HG02970 (cell line): Measurements from ENCODE around the gene POLR2A.

Experiments used
- ATAC-seq: cut with Tn5 transposase; IDR thresholded peaks from one replicate; pipeline ENCODE4 v1.9.1; 2021; ENCODE audit warnings: mild to moderate bottlenecking, moderate library complexity, moderate number of reproducible peaks; ENCODE audit not compliant: unreplicated experiment, low FRiP score

The POLR2A gene

DNA sequence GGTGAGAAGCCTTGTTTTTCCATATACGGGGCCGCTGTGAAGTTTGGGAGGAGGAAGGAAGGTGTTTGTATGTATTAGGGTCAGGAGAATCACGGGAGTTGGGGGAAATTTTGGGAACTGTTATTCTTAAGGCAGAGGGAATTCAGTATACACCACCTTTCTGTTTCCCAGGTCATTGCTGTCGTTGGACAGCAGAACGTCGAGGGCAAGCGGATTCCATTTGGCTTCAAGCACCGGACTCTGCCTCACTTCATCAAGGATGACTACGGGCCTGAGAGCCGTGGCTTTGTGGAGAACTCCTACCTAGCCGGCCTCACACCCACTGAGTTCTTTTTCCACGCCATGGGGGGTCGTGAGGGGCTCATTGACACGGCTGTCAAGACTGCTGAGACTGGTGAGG lies 17.6 kb downstream of the POLR2A start:
- no peak for ATAC-seq

- ATAC-seq = no peak
These were observed 18.1 kb downstream of the POLR2A start for GRCh38 chr17:7502171-7502847.

- ATAC-seq = no peak
These were observed 18.8 kb downstream of the POLR2A start for GRCh38 chr17:7502987-7503386.

- ATAC-seq = no peak
These were observed 19.4 kb downstream of the POLR2A start for GRCh38 chr17:7503521-7503920.

DNA sequence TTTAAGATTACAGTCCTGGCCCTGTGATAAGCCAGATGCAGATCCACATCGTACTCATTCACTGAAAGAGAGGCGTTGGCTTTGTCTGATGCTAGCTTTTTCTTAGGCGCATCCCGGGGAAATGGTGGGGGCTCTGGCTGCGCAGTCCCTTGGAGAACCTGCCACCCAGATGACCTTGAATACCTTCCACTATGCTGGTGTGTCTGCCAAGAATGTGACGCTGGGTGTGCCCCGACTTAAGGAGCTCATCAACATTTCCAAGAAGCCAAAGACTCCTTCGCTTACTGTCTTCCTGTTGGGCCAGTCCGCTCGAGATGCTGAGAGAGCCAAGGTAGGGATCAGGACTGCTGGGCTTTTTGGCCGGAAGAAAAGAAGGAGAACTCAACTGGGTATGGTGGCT lies 24.0 kb downstream of the POLR2A start:
- ATAC-seq = no peak

GRCh38 chr17:7508846-7509245 lies 24.7 kb downstream of the POLR2A start:
- ATAC-seq = no peak

GRCh38 chr17:7509937-7510336 lies 25.8 kb downstream of the POLR2A start:
- no peak for ATAC-seq

DNA sequence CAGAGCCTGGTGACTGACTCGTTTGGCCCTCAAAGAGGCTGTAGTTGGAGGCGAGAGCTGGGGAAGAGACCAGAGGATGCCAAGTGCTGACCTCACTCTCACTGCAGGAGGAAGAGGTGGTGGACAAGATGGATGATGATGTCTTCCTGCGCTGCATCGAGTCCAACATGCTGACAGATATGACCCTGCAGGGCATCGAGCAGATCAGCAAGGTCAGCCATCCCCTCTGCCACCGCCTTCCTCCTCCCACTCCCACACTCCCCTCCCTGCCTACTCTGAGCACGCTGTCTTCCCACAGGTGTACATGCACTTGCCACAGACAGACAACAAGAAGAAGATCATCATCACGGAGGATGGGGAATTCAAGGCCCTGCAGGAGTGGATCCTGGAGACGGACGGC lies 26.9 kb downstream of the POLR2A start:
- ATAC-seq = no peak

- no peak for ATAC-seq
These were observed 27.9 kb downstream of the POLR2A start for GRCh38 chr17:7512105-7512504.

- no peak for ATAC-seq
These were observed 28.8 kb downstream of the POLR2A start for GRCh38 chr17:7512824-7513540.

GRCh38 chr17:7513850-7514419 lies 29.8 kb downstream of the POLR2A start:
- no peak for ATAC-seq

GRCh38 chr17:7515911-7516610 lies 31.9 kb downstream of the POLR2A start:
- no peak for ATAC-seq

- ATAC-seq = no peak
These were observed 38.9 kb downstream of the POLR2A start for GRCh38 chr17:7523033-7523432.

DNA sequence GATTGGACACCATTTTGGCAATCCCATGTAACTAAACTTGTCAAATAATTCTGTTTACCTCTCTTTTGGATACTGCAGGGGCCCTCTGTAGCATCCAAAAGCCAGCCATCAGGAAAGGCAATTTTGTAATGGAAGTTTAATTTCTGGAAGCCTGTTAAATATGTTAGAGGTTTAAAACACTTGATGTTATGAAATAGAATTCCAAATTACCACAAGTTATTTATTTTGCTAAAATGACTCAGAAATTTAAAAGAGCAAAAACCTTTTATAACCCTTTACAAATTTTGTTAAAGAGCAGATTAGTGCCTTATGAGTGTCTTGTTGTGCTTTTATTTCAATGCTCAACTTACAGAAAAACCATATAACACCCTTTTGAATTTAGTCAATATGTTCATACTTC lies 44.7 kb downstream of the POLR2A start:
- ATAC-seq = no peak

DNA sequence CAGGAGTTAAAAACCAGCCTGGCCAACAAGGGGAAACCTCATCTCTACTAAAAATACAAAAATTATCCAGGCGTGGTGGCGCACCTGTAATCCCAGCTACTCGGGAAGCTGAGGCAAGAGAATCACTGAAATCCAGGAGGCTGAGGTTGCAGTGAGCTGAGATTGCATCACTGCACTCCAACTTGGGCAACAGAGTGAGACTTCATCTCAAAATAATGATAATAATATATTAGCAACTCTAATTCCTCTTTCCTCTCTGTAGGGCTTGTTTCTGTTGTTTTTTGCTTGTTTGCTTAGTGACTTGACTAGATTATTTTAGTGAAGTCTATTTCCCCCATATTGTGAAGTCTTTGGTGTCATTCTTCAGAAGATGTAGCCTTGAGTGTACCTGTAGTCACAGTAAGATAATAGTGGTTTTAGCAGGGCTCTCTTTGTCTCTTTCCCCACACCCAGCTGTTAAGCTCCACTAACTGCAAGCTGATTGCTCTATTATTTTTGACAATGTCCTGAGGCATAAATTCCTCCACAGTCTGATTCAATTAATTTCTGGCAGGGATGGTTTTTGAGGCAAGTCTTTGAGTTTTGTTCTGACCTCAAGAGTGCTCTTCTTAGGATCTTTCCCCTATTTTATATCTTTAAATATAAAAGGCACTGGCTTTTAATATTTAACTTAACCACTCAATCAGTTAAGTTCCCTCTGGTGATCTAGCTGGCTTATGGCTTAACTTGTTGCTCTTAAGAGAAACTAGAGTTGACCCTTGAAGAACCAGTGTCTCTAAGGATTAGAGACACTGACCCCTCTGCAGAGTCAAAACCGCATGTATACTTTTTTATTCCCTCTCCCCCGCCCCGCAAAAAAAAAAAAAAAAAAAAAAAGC lies 46.1 kb downstream of the POLR2A start:
- ATAC-seq = no peak

GRCh38 chr17:7538050-7538449 lies 53.9 kb downstream of the POLR2A start:
- ATAC-seq = no peak

- no peak for ATAC-seq
These were observed 54.9 kb downstream of the POLR2A start for GRCh38 chr17:7538891-7539545.

DNA sequence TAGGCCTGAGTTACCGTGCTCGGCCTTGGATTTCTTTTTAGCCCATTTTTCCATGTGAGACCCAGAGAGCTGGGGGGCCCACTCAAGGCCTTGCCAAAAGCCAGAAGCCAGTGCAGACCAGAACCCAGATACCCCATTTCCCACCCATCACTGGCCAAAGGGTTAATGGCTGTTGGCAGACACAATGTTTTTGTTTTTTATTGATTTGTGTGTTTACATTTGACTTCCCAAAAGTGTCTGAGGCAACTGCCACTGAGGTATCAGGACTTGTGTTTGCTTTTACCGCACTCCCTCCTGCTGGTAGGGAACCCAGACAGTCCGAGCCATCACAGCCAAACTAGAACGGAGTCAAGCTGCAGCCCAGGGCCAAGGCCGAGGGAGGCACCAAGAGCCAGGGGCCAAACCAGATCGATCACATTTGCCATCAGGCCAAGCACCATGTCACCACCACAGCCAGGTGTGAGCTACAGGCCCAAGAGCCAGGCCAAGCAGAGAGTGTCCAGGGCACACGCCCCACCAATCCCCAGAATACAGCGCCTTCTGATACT lies 57.0 kb downstream of the POLR2A start:
- no peak for ATAC-seq

GRCh38 chr17:7544911-7545310 lies 60.7 kb downstream of the POLR2A start:
- no peak for ATAC-seq
